ENCODE measurements around the gene SBF1.

DNA sequence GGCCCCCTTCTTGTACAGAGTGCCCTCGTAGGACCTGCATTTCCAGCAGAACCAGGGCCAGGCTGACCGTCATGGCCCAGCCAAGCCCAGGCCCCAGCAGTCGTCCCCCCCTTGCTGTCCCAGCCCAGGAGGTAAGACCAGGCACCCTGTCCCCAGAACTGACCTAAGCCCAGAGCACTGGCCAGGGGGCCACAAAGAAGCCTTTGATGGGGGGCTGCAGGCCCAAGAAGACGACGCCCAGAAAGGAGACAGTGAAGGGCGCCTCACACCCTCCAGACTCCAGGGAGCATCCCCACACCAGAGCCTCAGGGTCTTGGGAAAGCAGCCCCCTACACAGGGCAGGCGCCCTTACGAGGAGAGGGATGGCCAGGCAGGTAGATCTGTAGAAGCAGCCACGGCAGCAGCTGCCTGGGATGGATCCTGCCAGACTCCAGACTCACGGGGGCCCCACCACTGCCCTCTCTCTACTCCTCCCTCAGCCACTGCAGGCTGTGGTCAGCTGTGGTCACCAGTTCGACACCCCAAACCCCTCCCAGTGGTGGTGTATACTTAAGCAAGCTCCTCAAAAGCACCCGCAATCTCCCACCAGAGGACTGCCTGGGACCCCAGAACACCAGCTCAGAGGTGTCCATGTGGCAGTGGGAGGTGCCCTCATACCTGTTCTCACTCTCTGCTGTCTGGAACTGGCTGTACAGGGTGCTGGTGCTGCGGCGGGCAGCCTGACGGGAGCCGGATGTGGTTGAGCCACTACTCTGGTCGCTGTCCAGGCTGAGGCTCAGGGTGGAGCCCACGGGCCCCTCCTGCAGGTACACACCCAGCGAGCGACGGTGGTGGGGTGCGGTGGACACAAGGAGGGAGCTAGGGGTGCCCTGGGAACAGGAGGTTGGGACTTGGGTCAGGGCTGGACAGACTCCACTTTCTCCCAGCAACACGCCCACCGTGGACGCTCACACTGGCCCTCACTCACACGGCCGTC lies 27.0 kb downstream of the SBF1 start:
- TF ChIP-seq, protein P1, sequence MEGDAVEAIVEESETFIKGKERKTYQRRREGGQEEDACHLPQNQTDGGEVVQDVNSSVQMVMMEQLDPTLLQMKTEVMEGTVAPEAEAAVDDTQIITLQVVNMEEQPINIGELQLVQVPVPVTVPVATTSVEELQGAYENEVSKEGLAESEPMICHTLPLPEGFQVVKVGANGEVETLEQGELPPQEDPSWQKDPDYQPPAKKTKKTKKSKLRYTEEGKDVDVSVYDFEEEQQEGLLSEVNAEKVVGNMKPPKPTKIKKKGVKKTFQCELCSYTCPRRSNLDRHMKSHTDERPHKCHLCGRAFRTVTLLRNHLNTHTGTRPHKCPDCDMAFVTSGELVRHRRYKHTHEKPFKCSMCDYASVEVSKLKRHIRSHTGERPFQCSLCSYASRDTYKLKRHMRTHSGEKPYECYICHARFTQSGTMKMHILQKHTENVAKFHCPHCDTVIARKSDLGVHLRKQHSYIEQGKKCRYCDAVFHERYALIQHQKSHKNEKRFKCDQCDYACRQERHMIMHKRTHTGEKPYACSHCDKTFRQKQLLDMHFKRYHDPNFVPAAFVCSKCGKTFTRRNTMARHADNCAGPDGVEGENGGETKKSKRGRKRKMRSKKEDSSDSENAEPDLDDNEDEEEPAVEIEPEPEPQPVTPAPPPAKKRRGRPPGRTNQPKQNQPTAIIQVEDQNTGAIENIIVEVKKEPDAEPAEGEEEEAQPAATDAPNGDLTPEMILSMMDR (IDR thresholded peaks at IDR 0.05) = no peak
- TF ChIP-seq ZFX (IDR thresholded peaks at IDR 0.05; ENCODE audit: borderline replicate concordance) = no peak

Data from 22Rv1 (cell line).